Neural progenitor cell (in vitro differentiated cells): ENCODE data around the gene CBY2. TPM values are rescaled to one million over a fixed set of nuclear protein-coding genes. Genes with fewer than 3 reads are reported as not detected.

ENCODE experiments used
- DNase-seq: peaks from one replicate; pipeline ENCODE4 v3.0.0-alpha.2; 2016; ENCODE audit warnings: low spot score
- H2AFZ ChIP-seq: fragments of 200-600 bp; sonication (generic); replicated peaks from 2 replicates; pipeline ENCODE4 v1.6.1; 2016; ENCODE audit warnings: antibody characterized with exemption
- H3F3A ChIP-seq: fragments of 200-600 bp; sonication (generic); 2 replicates; pipeline ENCODE4 v1.6.1; 2016; ENCODE audit warnings: antibody characterized with exemption, low read depth
- H3K27ac ChIP-seq: fragments of 200-600 bp; sonication (generic); 2 replicates; pipeline ENCODE4 v1.5.1; 2016; ENCODE audit warnings: mild to moderate bottlenecking
- H3K27me3 ChIP-seq: fragments of 200-600 bp; sonication (generic); 2 replicates; pipeline ENCODE4 v1.6.1; 2016; ENCODE audit warnings: mild to moderate bottlenecking, moderate library complexity
- H3K36me3 ChIP-seq: fragments of 200-600 bp; sonication (generic); 2 replicates; pipeline ENCODE4 v1.5.1; 2016
- H3K4me1 ChIP-seq: fragments of 200-600 bp; sonication (generic); 2 replicates; pipeline ENCODE4 v1.6.1; 2016; ENCODE audit warnings: mixed run types
- H3K4me2 ChIP-seq: fragments of 200-600 bp; sonication (generic); 2 replicates; pipeline ENCODE4 v1.6.1; 2016
- H3K4me3 ChIP-seq: fragments of 200-600 bp; sonication (generic); 2 replicates; pipeline ENCODE4 v1.5.1; 2016
- H3K79me2 ChIP-seq: fragments of 200-600 bp; sonication (generic); 2 replicates; pipeline ENCODE4 v1.6.1; 2016; ENCODE audit warnings: low read depth
- H3K9ac ChIP-seq: fragments of 200-600 bp; sonication (generic); 2 replicates; pipeline ENCODE4 v1.6.1; 2016
- H3K9me3 ChIP-seq: fragments of 200-600 bp; sonication (generic); 2 replicates; pipeline ENCODE4 v1.5.1; 2016; ENCODE audit warnings: low read depth
- H4K20me1 ChIP-seq: fragments of 200-600 bp; sonication (generic); 2 replicates; pipeline ENCODE4 v1.6.1; 2016; ENCODE audit warnings: low read depth
- H3K27ac Mint-ChIP-seq: 3 replicates; pipeline ENCODE4 v1.8.0; 2021; ENCODE audit warnings: mixed read lengths
- H3K27me3 Mint-ChIP-seq: 2 replicates; pipeline ENCODE4 v1.8.0; 2022; ENCODE audit warnings: low read depth, mild to moderate bottlenecking, inconsistent platforms, moderate library complexity, mixed read lengths; ENCODE audit not compliant: insufficient read depth
- H3K36me3 Mint-ChIP-seq: 3 replicates; pipeline ENCODE4 v1.8.0; 2021; ENCODE audit warnings: mixed read lengths
- H3K4me1 Mint-ChIP-seq: 3 replicates; pipeline ENCODE4 v1.8.0; 2021; ENCODE audit warnings: mixed read lengths
- H3K4me3 Mint-ChIP-seq: 3 replicates; pipeline ENCODE4 v1.8.0; 2021; ENCODE audit warnings: mild to moderate bottlenecking, moderate library complexity, mixed read lengths
- H3K9me3 Mint-ChIP-seq: 3 replicates; pipeline ENCODE4 v1.8.0; 2020; ENCODE audit warnings: mixed read lengths
- EZH2 ChIP-seq: fragments of 200-600 bp; sonication (generic); IDR thresholded peaks from 2 replicates; pipeline ENCODE4 v1.6.1; 2017; ENCODE audit warnings: antibody characterized with exemption, mild to moderate bottlenecking, moderate library complexity
- EZH2phosphoT487 ChIP-seq: fragments of 200-600 bp; sonication (generic); IDR thresholded peaks from 2 replicates; pipeline ENCODE4 v1.6.1; 2017; ENCODE audit warnings: antibody characterized with exemption
- total RNA-seq: library from RNA; depleted of rRNA; stranded (reverse); fragments of >200 nt; gene quantifications from 2 replicates; pipeline ENCODE4 v1.2.3, GENCODE V29; 2015; ENCODE audit warnings: low replicate concordance
- TF ChIP-seq, protein P1 (sequence below): fragments of 200-600 bp; sonication (generic); IDR thresholded peaks from 2 replicates; pipeline ENCODE4 v1.5.1; 2017; ENCODE audit warnings: antibody characterized with exemption, mild to moderate bottlenecking

CBY2 gene
- total RNA-seq, 1 donor from 2014 or later, result not detected

DNA sequence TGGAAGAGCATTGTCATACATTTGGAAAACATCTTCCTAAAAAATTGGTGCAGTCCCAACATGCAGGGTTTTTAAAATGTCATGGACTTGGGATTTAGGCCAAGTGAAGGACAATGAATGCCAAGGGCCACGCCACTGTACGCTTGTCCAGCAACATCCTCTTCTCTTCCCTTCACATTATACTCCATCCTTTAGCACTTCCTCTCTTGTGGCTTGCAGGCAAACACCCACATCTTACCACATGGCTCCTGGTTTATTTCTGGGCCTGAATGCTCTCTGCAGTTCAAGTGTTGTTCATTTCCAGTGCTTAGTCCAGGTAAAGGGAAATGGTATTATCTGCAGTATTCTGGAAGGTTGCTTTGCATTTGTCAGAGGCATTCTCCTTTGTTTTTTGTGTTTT lies 45.0 kb downstream of the CBY2 start:
- H3K27me3 Mint-ChIP-seq, result peaks cover 7% of the 10 kb centered on the region

GRCh38 chr13:45748941-45749759 lies 47.0 kb downstream of the CBY2 start:
- Histone ChIP-seq H3K4me2 (peak overlapping the region; percentile 28), H3K79me2 (no peaks in the 10 kb centered on the region), H2AFZ (no peak overlapping the region), H3K9ac (no peak overlapping the region), H3K4me1 (peaks cover 16% of the 10 kb centered on the region), H3F3A (peaks cover 20% of the 10 kb centered on the region), H3K36me3 (no peaks in the 10 kb centered on the region), H3K27me3 (no peaks in the 10 kb centered on the region), H3K9me3 (no peaks in the 10 kb centered on the region), H3K27ac (no peak overlapping the region), H3K4me3 (no peak overlapping the region), H4K20me1 (no peaks in the 10 kb centered on the region)
- H3K9me3 Mint-ChIP-seq, result peaks cover 26% of the 10 kb centered on the region
- H3K27ac Mint-ChIP-seq, result peak overlapping the region; percentile 78
- DNase-seq, result peak; percentile 34
- peaks cover 27% of the 10 kb centered on the region for H3K4me1 Mint-ChIP-seq
- TF ChIP-seq EZH2phosphoT487 (no peak), EZH2 (no peak)
- TF ChIP-seq, protein P1, sequence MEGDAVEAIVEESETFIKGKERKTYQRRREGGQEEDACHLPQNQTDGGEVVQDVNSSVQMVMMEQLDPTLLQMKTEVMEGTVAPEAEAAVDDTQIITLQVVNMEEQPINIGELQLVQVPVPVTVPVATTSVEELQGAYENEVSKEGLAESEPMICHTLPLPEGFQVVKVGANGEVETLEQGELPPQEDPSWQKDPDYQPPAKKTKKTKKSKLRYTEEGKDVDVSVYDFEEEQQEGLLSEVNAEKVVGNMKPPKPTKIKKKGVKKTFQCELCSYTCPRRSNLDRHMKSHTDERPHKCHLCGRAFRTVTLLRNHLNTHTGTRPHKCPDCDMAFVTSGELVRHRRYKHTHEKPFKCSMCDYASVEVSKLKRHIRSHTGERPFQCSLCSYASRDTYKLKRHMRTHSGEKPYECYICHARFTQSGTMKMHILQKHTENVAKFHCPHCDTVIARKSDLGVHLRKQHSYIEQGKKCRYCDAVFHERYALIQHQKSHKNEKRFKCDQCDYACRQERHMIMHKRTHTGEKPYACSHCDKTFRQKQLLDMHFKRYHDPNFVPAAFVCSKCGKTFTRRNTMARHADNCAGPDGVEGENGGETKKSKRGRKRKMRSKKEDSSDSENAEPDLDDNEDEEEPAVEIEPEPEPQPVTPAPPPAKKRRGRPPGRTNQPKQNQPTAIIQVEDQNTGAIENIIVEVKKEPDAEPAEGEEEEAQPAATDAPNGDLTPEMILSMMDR, result no peak
- no peak overlapping the region for H3K4me3 Mint-ChIP-seq
- H3K36me3 Mint-ChIP-seq, result no peaks in the 10 kb centered on the region
- peaks cover 7% of the 10 kb centered on the region for H3K27me3 Mint-ChIP-seq

More for the DNA sequence above, 45.0 kb downstream of the CBY2 start:
- H3K4me3 ChIP-seq, result no peak overlapping the region
- no peak overlapping the region for H2AFZ ChIP-seq
- H3F3A ChIP-seq, result peaks cover 18% of the 10 kb centered on the region
- Mint-ChIP-seq H3K4me3 (no peak overlapping the region), H3K27ac (no peak overlapping the region), H3K36me3 (no peaks in the 10 kb centered on the region), H3K9me3 (peaks cover 10% of the 10 kb centered on the region), H3K4me1 (peaks cover 27% of the 10 kb centered on the region)
- no peak overlapping the region for H3K27ac ChIP-seq
- TF ChIP-seq EZH2, result no peak
- no peak for TF ChIP-seq EZH2phosphoT487
- TF ChIP-seq, protein P1, result no peak
- H3K9me3 ChIP-seq, result no peaks in the 10 kb centered on the region
- peaks cover 16% of the 10 kb centered on the region for H3K4me1 ChIP-seq
- H3K79me2 ChIP-seq, result no peaks in the 10 kb centered on the region
- DNase-seq, result no peak
- H3K4me2 ChIP-seq, result no peak overlapping the region
- no peaks in the 10 kb centered on the region for H3K36me3 ChIP-seq
- H3K27me3 ChIP-seq, result no peaks in the 10 kb centered on the region
- H3K9ac ChIP-seq, result no peak overlapping the region
- no peaks in the 10 kb centered on the region for H4K20me1 ChIP-seq

- no peak for DNase-seq
- TF ChIP-seq EZH2phosphoT487, result no peak
- TF ChIP-seq, protein P1, result no peak
- no peak for TF ChIP-seq EZH2
- Mint-ChIP-seq H3K4me3 (no peak overlapping the region), H3K9me3 (peaks cover 26% of the 10 kb centered on the region), H3K36me3 (no peaks in the 10 kb centered on the region), H3K4me1 (peaks cover 27% of the 10 kb centered on the region), H3K27me3 (peaks cover 10% of the 10 kb centered on the region), H3K27ac (no peak overlapping the region)
- Histone ChIP-seq H3K79me2 (no peaks in the 10 kb centered on the region), H3K4me1 (peaks cover 16% of the 10 kb centered on the region), H3K9ac (no peak overlapping the region), H3F3A (peaks cover 20% of the 10 kb centered on the region), H3K4me2 (no peak overlapping the region), H3K9me3 (no peaks in the 10 kb centered on the region), H3K27me3 (no peaks in the 10 kb centered on the region), H3K27ac (no peak overlapping the region), H3K4me3 (no peak overlapping the region), H2AFZ (no peak overlapping the region), H3K36me3 (no peaks in the 10 kb centered on the region), H4K20me1 (no peaks in the 10 kb centered on the region)
Measured at GRCh38 chr13:45750566-45750965, 48.4 kb downstream of the CBY2 start.
